GM19397 (cell line): Measurements from ENCODE around the gene TEX261.
A peak's percentile ranks its signal among the peaks of the same experiment; 100 is the strongest.
"Not testable (repeated sequence)": the region's sequence is repeated elsewhere in the genome, so short reads cannot be mapped to it uniquely, and the experiment has no call there.

Source experiments
- ATAC-seq: cut with Tn5 transposase; IDR thresholded peaks from one replicate; pipeline ENCODE4 v1.9.1; 2021; ENCODE audit warnings: mild to moderate bottlenecking, moderate library complexity; ENCODE audit not compliant: unreplicated experiment

TEX261 gene

DNA sequence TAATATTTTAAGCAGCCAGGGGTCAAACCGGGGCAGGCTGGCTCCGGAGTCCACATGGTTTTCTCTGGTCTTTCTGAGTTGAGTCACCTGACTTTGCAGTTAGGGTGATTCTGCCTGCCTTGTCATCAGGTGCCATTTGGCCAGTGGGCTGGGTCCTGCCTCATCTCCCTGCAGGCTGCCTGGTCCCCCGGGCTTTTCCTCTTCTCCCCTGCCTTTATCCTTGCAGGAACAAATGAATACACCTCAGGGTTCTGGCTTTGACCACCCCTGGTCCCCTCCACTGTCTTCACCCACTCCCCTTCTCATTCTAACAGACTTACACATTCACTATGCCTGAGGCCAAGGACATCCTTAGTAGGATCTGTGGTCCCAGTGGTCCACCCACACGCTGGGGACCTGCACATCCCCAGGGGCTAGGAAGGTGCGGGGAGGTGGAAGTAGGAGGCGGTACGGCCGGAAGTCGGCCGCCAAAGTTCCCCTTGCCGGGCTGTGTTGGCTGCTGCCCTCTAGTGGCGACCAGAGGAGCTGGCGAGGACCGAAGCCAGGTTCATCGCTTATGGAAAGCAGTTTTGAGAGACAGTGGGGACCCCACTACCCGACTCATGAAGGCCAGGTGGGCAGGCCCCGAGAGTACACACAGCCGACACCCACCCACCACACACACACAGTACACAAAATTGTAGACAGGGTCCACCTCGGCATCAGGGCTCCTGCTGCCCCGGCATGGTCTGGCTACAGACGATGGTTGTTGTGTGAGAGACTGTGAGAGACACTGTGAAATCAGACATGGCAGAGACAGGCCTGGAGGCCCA lies 6.3 kb upstream of the TEX261 start:
- ATAC-seq = peak; percentile 84

- not testable (repeated sequence) for ATAC-seq
These were observed 5.3 kb upstream of the TEX261 start for GRCh38 chr2:70999931-71000330.

GRCh38 chr2:70999362-70999761 lies 4.7 kb upstream of the TEX261 start:
- ATAC-seq = no peak

DNA sequence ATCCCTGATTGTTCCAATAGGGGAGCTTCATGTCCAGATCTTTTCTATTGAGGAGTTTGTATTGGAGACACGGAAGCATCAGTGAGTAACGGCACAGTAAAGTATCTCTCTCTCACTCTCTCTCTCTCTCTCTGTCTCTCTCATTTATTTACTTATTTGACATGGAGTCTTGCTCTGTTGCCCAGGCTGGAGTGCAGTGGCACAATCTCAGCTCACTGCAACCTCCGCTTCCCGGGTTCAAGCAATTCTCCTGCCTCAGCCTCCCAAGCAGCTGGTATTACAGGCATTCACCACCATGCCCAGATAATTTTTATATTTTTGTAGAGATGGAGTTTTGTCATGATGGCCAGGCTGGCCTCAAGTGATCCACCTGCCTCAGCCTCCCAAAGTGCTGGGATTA lies 4.2 kb upstream of the TEX261 start:
- ATAC-seq = not testable (repeated sequence)

GRCh38 chr2:70995426-70995729 lies 705 bp upstream of the TEX261 start:
- peak; percentile 30 for ATAC-seq

DNA sequence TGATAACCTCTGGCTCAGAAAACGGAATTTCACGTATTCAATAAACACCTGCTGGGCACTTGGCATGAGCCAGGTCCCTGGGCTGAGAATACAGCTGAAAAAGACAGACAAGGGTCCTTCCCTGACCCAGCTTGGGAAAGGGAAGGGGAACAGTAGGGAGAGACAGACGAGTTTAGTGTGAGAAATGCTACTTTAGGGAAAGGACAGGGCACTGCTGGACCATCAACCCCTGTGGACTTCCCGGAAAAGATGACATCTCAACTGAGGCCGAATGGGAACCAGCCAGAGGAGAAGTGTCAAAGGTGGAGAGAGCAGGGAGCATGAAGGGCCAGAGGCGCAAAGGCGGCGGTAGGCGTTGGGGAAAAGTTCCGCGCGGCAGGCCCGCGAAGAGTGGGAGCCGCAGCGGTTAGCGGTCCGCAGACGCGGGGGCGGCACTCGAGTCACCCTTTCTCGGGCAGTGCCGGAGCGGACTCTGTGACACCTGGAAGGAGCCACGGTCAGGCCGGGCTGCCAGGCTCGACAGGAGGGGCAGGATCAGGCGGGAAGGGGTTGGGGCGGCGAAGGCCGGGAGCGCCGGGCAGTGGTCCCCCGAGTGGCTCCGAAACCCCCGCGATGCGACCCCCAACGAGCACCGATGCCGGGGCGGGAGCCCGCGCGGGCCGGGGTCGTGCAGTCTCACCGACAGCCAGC lies 519 bp downstream of the TEX261 start:
- ATAC-seq = peak; percentile 28

- ATAC-seq = no peak
These were observed 1.5 kb downstream of the TEX261 start for GRCh38 chr2:70992945-70993853.

DNA sequence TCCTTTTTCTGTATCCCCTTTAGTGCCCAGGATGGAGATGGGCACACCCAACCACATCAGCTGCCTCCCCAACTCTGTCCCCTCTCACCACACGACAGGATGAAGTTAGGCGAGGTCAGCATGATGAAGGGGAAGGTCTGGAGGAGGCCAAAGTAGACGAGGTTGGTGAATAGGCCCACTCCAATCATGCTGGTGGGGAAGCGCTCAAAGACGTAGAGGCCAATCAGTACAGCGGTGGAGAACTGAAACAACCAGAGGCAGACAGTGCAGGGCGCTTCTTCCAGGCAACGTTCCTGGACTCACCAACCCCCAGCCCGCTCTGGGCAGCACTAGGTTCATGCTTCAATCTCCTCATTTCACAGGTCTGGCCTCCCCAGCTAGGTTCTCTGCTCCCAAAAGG lies 2.9 kb downstream of the TEX261 start:
- no peak for ATAC-seq

GRCh38 chr2:70991142-70991541 lies 3.5 kb downstream of the TEX261 start:
- ATAC-seq = no peak

GRCh38 chr2:70990216-70990615 lies 4.5 kb downstream of the TEX261 start:
- no peak for ATAC-seq

DNA sequence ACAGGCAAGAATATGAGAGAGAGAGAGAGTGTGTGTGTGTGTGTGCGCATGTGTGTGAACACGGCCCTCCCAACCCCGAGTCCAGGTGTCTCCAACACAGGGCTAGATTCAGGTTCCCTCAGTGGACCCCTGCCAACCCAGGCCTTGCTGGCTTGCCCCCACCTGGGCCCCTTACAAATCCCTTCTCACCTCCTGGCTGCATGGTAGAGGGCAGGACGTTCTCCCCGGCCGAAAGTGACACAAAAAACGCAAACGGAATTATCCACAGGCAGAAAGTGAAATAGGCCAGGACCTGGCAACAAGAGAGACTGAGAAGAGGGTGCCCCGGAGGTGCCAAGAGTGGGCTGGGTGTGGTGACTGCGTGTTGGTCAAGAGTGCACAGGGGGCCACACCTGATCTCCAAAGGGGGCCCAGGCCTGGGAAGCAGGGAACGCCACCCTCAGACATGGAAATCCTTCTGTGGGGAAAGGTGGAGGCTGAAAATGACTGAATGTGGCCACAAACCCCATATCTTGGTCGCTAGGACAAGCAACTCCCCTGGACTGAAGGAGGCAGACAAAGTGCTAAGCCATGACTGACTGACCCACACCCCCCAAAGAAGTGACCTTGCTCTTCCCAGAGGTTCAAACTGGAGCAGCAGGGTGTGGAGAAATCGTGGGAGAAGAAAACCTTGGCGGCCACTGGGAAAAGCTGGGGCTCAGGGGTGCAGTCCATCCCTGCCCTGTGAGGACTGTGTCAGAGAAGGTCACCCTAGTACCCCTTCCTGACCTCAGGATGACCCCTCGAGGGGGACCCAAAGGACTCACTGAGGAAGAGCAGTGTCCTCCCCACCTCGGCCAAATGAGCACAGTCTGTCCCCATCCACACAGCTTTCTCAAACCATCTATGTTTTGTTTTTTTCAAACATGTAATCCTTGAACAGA lies 5.7 kb downstream of the TEX261 start:
- ATAC-seq = no peak

- ATAC-seq = no peak
These were observed 6.5 kb downstream of the TEX261 start for GRCh38 chr2:70988151-70988550.

DNA sequence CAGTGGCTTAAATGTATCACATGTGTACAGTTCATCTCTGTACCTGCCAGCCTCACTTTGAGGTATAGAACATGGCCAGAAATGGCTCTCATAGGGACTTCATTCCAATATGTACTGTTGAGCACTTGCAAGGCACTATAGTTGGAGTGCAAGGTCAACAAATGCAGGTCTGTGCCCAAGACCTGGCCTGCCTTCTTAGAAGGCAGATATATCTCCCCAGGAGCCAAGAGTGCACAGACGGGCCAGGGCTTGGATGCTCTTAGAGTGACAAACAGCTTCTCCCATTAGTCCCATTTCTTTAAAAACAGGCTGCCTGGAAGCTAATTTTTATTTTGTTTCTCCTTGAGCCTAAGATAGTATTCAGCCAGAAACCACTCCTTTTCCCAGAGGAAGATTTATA lies 7.3 kb downstream of the TEX261 start:
- no peak for ATAC-seq

- no peak for ATAC-seq
These were observed 8.0 kb downstream of the TEX261 start for GRCh38 chr2:70986499-70987189.

- ATAC-seq = no peak
These were observed 8.7 kb downstream of the TEX261 start for GRCh38 chr2:70985956-70986355.

GRCh38 chr2:70985283-70985688 lies 9.4 kb downstream of the TEX261 start:
- ATAC-seq = no peak

DNA sequence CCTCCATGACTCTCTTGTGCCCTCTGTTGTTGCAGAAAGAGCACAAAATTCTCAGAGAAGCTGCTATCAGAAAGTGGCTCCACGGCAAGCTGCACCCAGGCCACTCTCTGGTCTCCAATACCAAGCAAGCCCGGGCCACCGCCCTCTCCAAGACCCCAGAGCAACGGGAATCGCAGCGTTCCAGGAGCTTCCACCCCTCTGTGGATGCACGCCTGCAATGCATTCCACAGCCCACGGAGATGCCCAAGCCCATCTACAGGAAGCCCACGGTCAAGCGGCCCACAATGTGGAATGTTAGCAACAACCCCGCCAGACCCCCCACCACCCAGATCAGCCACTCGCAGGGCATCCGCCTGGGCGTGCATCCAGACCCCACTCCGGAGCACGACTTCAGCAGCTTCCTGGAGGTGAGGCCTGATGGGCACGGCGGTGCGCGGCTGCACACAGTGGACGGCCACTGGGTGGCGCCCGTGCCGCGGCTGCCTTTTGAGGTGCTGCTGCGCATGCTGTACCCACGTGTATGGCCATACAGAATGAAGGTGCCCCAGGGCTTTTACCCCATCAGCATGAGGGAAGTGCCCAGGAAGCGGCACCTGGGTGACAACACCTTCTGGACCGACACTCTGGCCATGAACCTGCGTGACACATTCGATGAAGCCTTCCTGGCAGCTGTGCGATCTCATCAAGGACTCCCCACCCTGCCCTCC lies 9.9 kb downstream of the TEX261 start:
- ATAC-seq = peak; percentile 93

GRCh38 chr2:70984228-70984575 lies 10.5 kb downstream of the TEX261 start:
- ATAC-seq = no peak

DNA sequence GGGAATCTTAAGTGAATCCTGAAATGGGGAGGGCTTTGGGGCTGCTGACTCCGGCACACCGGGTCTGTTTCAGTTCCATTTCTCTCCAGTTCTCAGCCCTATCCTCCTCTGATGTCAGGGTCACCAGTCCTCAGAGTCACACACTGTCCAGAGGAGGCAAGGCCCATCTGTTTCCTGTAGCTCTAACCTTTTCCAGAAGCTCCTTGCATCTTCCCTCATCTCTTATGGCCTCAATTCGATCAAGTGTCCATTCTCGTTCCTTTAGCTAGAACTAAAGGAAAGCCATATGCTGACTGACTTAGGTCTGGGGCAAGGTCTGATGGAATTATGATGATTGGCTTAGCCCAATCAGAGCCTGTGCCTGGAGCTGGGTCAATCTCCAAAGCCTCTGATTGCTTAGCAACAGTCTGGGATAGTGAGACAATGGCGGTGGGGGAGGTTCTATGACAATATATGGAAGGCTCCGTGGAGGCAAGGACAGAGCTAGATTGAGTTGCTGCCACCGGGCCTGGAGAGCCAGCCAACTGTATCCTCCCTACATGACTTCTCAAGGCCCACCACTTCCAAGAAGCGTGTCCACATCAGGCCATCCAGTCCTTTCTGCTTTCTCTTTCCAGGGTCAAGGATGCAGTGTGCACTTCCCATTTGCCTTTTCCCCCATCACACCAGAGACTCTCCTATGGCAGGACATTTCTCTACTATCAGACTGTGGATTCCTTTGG lies 11.0 kb downstream of the TEX261 start:
- ATAC-seq = no peak
